Endodermal cell (in vitro differentiated cells): ENCODE measurements around the gene TMEM94. TPM values are rescaled to one million over a fixed set of nuclear protein-coding genes. Genes with fewer than 3 reads are reported as not detected.
A peak's percentile ranks its signal among the peaks of the same experiment; 100 is the strongest.
"Not testable (repeated sequence)": the region's sequence is repeated elsewhere in the genome, so short reads cannot be mapped to it uniquely, and the experiment has no call there.

Source experiments
- DNase-seq: peaks from one replicate; pipeline ENCODE4 v3.0.0-alpha.2; 2017
- H3K27ac ChIP-seq: 2 replicates; pipeline ENCODE4 v1.5.1; 2013; ENCODE audit warnings: mild to moderate bottlenecking, low read depth, low read length, moderate library complexity
- H3K27me3 ChIP-seq: 2 replicates; pipeline ENCODE4 v1.6.1; 2013; ENCODE audit warnings: mild to moderate bottlenecking, low read length, moderate library complexity; ENCODE audit not compliant: insufficient read depth, control insufficient read depth, poor library complexity, severe bottlenecking
- H3K36me3 ChIP-seq: 2 replicates; pipeline ENCODE4 v1.7.0; 2013; ENCODE audit warnings: mild to moderate bottlenecking, low read length, moderate library complexity; ENCODE audit not compliant: control insufficient read depth, insufficient read depth
- H3K4me1 ChIP-seq: one replicate; pipeline ENCODE4 v1.7.0; 2013; ENCODE audit warnings: low read length; ENCODE audit not compliant: control insufficient read depth, insufficient read depth
- H3K4me3 ChIP-seq: 2 replicates; pipeline ENCODE4 v1.5.1; 2013; ENCODE audit warnings: mild to moderate bottlenecking, low read length, moderate library complexity
- H3K9ac ChIP-seq: 2 replicates; pipeline ENCODE4 v1.6.1; 2013; ENCODE audit warnings: mild to moderate bottlenecking, low read length, moderate library complexity; ENCODE audit not compliant: poor library complexity, severe bottlenecking; ENCODE audit errors: extremely low read depth
- H3K9me3 ChIP-seq: 2 replicates; pipeline ENCODE4 v1.6.1; 2013; ENCODE audit warnings: mild to moderate bottlenecking, low read length, moderate library complexity; ENCODE audit not compliant: control insufficient read depth
- H3K27ac Mint-ChIP-seq: 2 replicates; pipeline ENCODE4 v1.8.0; 2020; ENCODE audit warnings: mixed read lengths
- H3K27me3 Mint-ChIP-seq: 2 replicates; pipeline ENCODE4 v1.8.0; 2021; ENCODE audit warnings: mild to moderate bottlenecking, mixed read lengths; ENCODE audit not compliant: insufficient read depth
- H3K36me3 Mint-ChIP-seq: 2 replicates; pipeline ENCODE4 v1.8.0; 2020; ENCODE audit warnings: low read depth, mixed read lengths
- H3K4me1 Mint-ChIP-seq: 2 replicates; pipeline ENCODE4 v1.8.0; 2020; ENCODE audit warnings: mixed read lengths
- H3K4me3 Mint-ChIP-seq: 2 replicates; pipeline ENCODE4 v1.8.0; 2020; ENCODE audit warnings: mild to moderate bottlenecking, moderate library complexity, mixed read lengths
- H3K9me3 Mint-ChIP-seq: 2 replicates; pipeline ENCODE4 v1.8.0; 2020; ENCODE audit warnings: mild to moderate bottlenecking, mixed read lengths
- WGBS, 2 experiments: methylation state at CpG; one replicate each; pipeline versions ENCODE4 v1.1.5 to v1.1.7; 2013; ENCODE audit warnings: missing lambda C conversion rate in 2 of 2, mixed read lengths in 1 of 2; ENCODE audit not compliant: insufficient coverage in 1 of 2, insufficient read length in 1 of 2; 5-methylcytosine and 5-hydroxymethylcytosine counted together
- total RNA-seq, 2 donors: library from RNA; stranded (reverse); fragmentation: NEBNext Ultra II Directional in 1 of 2; extraction: Animal tissue kit (Norgen Biotek cat#: 25700) in 1 of 2; gene quantifications; 2 replicates in 1 of 2; 3 replicates in 1 of 2; pipeline ENCODE4 v1.2.1, GENCODE V29; 2021
- TF ChIP-seq, protein P1 (sequence below): fragments of 200-600 bp; sonication (generic); conservative IDR thresholded peaks from 2 replicates; pipeline ENCODE4 v1.5.0; 2021; ENCODE audit warnings: antibody characterized with exemption, mild to moderate bottlenecking

Gene TMEM94
- total RNA-seq, 2 donors from 2014 or later = 96.0 to 106 TPM

DNA sequence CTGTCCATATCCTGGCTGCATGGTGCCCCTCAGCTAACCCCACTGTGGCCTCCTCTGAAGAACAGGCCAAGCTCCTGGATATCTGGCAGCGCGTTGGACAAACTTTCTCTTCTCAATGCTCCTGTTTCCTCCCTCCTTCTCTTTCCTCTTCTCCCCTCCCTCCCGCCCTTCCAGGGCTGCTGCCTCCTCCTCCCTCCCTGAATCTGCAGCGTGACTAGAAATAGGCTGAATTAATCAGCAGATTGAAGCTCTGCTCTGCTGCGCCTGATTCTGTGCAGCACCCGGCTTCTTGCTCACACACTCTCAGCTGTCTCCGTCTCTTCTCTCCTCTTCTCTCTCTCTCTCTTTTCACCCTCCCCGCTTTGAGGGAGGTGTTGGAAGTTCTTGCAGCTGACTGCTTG is 19.8 kb downstream of the TMEM94 start:
- Mint-ChIP-seq H3K4me1 (peaks cover 23% of the 10 kb centered on the region), H3K36me3 (peaks cover 37% of the 10 kb centered on the region), H3K4me3 (no peak overlapping the region), H3K9me3 (no peaks in the 10 kb centered on the region), H3K27me3 (peaks cover 47% of the 10 kb centered on the region), H3K27ac (no peak overlapping the region)
- DNase-seq = no peak
- peaks cover 3% of the 10 kb centered on the region for H3K4me1 ChIP-seq
- TF ChIP-seq, protein P1, sequence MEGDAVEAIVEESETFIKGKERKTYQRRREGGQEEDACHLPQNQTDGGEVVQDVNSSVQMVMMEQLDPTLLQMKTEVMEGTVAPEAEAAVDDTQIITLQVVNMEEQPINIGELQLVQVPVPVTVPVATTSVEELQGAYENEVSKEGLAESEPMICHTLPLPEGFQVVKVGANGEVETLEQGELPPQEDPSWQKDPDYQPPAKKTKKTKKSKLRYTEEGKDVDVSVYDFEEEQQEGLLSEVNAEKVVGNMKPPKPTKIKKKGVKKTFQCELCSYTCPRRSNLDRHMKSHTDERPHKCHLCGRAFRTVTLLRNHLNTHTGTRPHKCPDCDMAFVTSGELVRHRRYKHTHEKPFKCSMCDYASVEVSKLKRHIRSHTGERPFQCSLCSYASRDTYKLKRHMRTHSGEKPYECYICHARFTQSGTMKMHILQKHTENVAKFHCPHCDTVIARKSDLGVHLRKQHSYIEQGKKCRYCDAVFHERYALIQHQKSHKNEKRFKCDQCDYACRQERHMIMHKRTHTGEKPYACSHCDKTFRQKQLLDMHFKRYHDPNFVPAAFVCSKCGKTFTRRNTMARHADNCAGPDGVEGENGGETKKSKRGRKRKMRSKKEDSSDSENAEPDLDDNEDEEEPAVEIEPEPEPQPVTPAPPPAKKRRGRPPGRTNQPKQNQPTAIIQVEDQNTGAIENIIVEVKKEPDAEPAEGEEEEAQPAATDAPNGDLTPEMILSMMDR = no peak
- 69 to 91% methylated on average over 5 to 8 of the region's 8 CpGs for WGBS, 2 experiments
- peaks cover 15% of the 10 kb centered on the region for H3K36me3 ChIP-seq
- no peak overlapping the region for H3K9ac ChIP-seq
- peak overlapping the region; percentile 68 for H3K27ac ChIP-seq
- H3K9me3 ChIP-seq = no peaks in the 10 kb centered on the region
- H3K4me3 ChIP-seq = no peak overlapping the region
- peaks cover 45% of the 10 kb centered on the region for H3K27me3 ChIP-seq

DNA sequence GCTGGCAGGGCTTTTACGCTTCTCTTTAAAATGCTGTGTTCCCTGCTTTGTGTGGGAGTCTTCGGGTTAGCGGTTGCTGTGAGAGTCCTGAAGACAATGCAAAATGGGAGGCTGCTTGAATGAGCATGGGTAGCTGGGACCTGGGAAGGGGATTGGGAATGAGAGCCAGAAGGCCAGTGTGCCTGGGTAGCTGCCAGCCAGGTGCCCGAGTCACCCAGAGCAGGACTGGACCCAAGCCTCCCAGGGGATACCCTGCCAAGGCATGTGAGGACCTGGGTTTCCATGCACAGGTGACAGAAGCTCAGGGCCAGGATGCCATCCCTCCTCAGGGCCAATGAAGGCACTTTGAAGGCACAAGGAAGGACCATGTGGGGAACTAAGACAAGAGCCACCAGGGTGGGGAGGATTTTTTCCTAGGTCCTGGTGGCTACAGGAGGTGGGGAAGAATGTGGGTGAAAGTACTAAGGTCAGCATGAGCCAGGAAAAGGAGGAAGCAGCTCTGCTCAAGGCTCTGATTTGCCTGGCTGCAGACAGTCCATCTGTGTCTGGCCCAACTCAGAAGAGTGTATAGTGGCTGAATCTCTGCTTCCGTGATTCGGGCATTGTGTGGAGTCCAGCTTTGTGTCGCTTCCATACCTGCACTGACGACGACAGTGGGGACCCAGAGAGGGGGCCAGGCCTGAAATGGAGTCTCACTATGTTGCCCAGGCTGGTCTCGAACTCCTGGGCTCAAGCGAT is 20.5 kb downstream of the TMEM94 start:
- Histone ChIP-seq H3K4me1 (peaks cover 7% of the 10 kb centered on the region), H3K27me3 (peaks cover 51% of the 10 kb centered on the region), H3K36me3 (peaks cover 15% of the 10 kb centered on the region), H3K27ac (peak overlapping the region; percentile 68), H3K4me3 (no peak overlapping the region), H3K9ac (no peak overlapping the region), H3K9me3 (no peaks in the 10 kb centered on the region)
- no peak overlapping the region for H3K4me3 Mint-ChIP-seq
- H3K9me3 Mint-ChIP-seq = no peaks in the 10 kb centered on the region
- H3K4me1 Mint-ChIP-seq = peaks cover 29% of the 10 kb centered on the region
- TF ChIP-seq, protein P1 = no peak
- peak; percentile 35 for DNase-seq
- WGBS, 2 experiments = 82 to 84% methylated on average over 11 of the region's 11 CpGs
- peaks cover 54% of the 10 kb centered on the region for H3K27me3 Mint-ChIP-seq
- H3K27ac Mint-ChIP-seq = no peak overlapping the region
- H3K36me3 Mint-ChIP-seq = peaks cover 33% of the 10 kb centered on the region

DNA sequence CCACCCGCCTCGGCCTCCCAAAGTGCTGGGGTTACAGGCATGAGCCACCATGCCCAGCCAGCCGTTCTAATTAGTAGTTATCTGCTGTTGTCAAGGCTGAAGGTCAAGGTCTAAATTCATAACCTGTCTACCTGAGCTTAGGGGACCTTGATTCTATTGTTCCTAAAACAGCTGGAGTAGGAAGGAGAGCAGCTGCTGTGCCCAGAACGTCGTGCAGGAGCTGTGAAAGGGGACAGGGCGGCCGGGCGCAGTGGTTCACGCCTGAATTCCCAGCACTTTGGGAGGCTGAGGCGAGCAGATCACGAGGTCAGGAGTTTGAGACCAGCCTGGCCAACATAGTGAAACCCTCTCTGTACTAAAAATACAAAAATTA is 21.0 kb downstream of the TMEM94 start:
- H3K4me3 ChIP-seq, H3K9me3 ChIP-seq, H3K9ac ChIP-seq, H3K27ac Mint-ChIP-seq, H3K27ac ChIP-seq, H3K9me3 Mint-ChIP-seq, H3K36me3 ChIP-seq, H3K4me1 ChIP-seq, H3K4me3 Mint-ChIP-seq: not testable (repeated sequence)
- Mint-ChIP-seq H3K4me1 (peaks cover 29% of the 10 kb centered on the region), H3K27me3 (peaks cover 58% of the 10 kb centered on the region), H3K36me3 (peaks cover 28% of the 10 kb centered on the region)
- peak; percentile 28 for DNase-seq
- peaks cover 56% of the 10 kb centered on the region for H3K27me3 ChIP-seq
- WGBS, 2 experiments = 91 to 98% methylated on average over 11 of the region's 11 CpGs
